ENCODE results near the gene NCKAP5. TPM values are rescaled to one million over a fixed set of nuclear protein-coding genes. Genes with fewer than 3 reads are reported as not detected.

The NCKAP5 gene
- total and polyA plus RNA-seq, 8 donors = 0.23 to 1.5 (median 0.44) TPM

DNA sequence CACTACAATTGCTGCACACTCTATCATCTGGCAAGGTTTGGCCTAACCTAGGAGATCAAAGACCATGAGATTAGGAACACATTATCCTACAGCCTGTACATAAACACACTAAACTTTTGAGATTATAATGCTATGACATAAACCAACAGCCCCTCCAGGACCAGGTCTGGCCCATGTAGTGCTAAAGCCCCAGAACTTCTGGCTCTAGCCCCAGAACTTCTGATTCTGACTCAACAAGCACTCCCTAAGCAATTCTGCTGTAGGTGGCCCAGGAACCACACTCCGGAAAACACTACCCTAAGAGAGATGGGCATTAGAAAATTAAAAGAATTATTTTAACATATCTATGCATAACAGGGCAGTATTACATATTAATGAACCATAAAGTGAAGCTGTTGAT, 528.7 kb downstream of the NCKAP5 start:
- no peaks in the 10 kb centered on the region for H3K36me3 ChIP-seq
- intact Hi-C loops (cut with DNase I) = no loop called here

DNA sequence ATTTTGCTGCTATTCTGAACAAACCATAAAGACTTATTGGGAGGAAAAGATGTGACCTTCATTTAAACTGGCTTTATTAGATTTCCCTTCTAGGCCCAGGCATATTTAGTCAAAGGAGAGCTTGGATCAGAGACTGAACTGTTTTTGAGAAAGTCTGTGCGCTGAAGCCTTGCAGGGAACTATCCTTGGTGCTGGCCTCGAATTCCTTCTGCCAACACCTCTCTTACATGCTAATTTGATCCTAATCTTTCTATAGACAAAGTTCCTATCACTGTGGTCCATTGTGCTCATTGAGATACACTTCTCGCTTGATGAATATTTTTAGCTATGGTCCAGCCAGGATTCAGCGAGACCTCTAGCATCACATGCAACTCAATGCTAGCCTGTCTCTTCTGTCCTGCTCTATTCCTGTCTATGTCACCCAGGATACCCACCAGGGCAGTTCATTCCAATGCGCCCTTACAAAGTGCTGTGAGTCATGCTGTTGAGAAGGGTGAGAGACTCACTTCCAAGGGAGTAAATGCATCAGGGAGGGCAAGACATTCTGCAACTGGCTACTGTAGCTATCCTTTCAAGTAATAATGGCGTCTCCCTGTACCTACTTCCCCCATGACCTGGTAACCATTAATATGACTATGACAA, 541.6 kb downstream of the NCKAP5 start:
- WGBS, 2 donors = 55 to 65% methylated on average over 6 of the region's 6 CpGs
- Histone ChIP-seq H3K27ac (no peak overlapping the region), H3K9me3 (no peaks in the 10 kb centered on the region), H3K4me3 (no peak overlapping the region), H3K36me3 (no peaks in the 10 kb centered on the region), H3K4me1 (no peaks in the 10 kb centered on the region), H3K27me3 (no peaks in the 10 kb centered on the region)
- intact Hi-C loops (cut with DNase I) = no loop called here
- TF ChIP-seq, protein P1, sequence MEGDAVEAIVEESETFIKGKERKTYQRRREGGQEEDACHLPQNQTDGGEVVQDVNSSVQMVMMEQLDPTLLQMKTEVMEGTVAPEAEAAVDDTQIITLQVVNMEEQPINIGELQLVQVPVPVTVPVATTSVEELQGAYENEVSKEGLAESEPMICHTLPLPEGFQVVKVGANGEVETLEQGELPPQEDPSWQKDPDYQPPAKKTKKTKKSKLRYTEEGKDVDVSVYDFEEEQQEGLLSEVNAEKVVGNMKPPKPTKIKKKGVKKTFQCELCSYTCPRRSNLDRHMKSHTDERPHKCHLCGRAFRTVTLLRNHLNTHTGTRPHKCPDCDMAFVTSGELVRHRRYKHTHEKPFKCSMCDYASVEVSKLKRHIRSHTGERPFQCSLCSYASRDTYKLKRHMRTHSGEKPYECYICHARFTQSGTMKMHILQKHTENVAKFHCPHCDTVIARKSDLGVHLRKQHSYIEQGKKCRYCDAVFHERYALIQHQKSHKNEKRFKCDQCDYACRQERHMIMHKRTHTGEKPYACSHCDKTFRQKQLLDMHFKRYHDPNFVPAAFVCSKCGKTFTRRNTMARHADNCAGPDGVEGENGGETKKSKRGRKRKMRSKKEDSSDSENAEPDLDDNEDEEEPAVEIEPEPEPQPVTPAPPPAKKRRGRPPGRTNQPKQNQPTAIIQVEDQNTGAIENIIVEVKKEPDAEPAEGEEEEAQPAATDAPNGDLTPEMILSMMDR (IDR thresholded peaks at IDR 0.05) = no peak
- no peak for ATAC-seq
- no peak for DNase-seq
- no peak for FAIRE-seq

More for the DNA sequence above, 528.7 kb downstream of the NCKAP5 start:
- no peak overlapping the region for H3K27ac ChIP-seq
- TF ChIP-seq, protein P1 (IDR thresholded peaks at IDR 0.05) = no peak
- H3K4me1 ChIP-seq = no peaks in the 10 kb centered on the region
- WGBS, 2 donors = 93 to 98% methylated on average over 1 of the region's 1 CpG
- ATAC-seq (no peak), FAIRE-seq (no peak), DNase-seq (no peak)
- no peaks in the 10 kb centered on the region for H3K9me3 ChIP-seq
- H3K27me3 ChIP-seq = no peaks in the 10 kb centered on the region
- H3K4me3 ChIP-seq = no peak overlapping the region

DNA sequence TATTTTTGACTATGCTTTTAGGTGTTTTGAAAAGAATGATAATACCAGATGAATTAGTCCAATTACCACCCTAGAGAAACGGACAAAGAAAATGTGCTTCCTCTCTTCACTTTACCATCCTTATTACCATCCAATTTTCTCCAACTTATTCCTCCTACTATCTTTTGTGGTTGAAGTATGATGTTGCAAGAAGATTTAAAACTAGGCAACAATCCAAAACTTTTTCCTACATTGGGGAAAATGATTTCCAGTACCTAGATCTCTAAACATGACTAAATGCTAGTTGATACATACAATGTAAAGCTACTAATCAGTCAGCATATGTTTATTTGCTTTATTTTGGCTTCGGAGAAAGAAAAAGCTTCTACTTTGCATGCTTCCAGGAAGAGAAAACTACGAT, 543.3 kb downstream of the NCKAP5 start:
- FAIRE-seq = no peak
- H3K4me1 ChIP-seq = no peaks in the 10 kb centered on the region
- H3K27ac ChIP-seq = no peak overlapping the region
- H3K36me3 ChIP-seq = no peaks in the 10 kb centered on the region
- DNase-seq = no peak
- WGBS, 2 donors = 57 to 62% methylated on average over 3 of the region's 3 CpGs
- intact Hi-C loops (cut with DNase I) = no loop called here
- ATAC-seq = no peak
- TF ChIP-seq, protein P1 (IDR thresholded peaks at IDR 0.05) = no peak
- no peak overlapping the region for H3K4me3 ChIP-seq
- H3K27me3 ChIP-seq = no peaks in the 10 kb centered on the region
- H3K9me3 ChIP-seq = no peaks in the 10 kb centered on the region

DNA sequence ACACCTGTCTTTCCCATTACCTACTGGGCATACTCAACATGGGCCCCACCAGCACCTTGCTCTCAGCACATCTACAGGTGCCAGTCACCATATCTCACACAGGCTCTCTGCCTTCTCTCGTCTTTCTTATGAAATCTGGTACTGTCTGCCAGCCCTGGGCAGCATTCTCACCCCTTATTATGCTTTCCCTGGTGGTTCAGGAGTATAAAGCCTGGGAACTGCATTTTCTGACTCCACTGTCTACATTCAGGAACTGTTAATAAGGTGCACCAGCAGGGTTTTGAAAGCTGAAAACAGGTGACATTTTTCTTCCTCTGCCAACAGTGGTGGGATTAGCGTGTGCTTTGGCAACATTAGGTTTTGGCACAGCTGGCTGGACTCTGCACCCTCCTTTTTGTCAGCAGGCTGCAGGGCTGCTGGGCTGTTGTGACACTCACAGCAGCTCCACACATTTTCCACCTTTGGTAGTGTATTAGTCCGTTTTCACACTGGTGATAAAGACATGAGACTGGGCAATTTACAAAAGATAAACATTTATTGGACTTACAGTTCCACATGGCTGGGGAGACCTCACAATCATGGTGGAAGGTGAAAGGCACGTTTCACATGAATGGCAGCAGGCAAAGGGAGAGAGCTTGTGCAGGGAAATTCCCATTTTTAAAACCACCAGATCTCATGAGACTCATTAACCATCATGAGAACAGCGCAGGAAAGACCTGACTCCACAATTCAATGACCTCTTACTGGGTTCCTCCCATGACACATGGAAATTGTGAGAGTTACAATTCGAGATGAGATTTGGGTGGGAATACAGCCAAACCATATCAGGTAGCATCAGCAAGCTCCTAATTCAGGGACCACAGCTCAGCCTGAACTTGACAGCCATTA, 555.2 kb downstream of the NCKAP5 start:
- no peak for FAIRE-seq

More for the DNA sequence above, 555.2 kb downstream of the NCKAP5 start:
- no peaks in the 10 kb centered on the region for H3K27me3 ChIP-seq
- no peak for DNase-seq
- no peak overlapping the region for H3K4me3 ChIP-seq
- no peak for ATAC-seq
- intact Hi-C loops (cut with DNase I) = no loop called here
- no peaks in the 10 kb centered on the region for H3K4me1 ChIP-seq
- WGBS, 2 donors = 51 to 56% methylated on average over 6 of the region's 6 CpGs
- H3K27ac ChIP-seq = no peak overlapping the region
- H3K36me3 ChIP-seq = no peaks in the 10 kb centered on the region
- H3K9me3 ChIP-seq = no peaks in the 10 kb centered on the region
- TF ChIP-seq, protein P1 (IDR thresholded peaks at IDR 0.05) = no peak

All from pancreas (tissue), 10 donors.